ENCODE data around the gene ANKRD40. TPM values are rescaled to one million over a fixed set of nuclear protein-coding genes. Genes with fewer than 3 reads are reported as not detected.

The ANKRD40 gene
- total RNA-seq, 2 donors from 2014 or later = 20.1 to 25.1 TPM

- Histone ChIP-seq H3K36me3 (no peaks in the 10 kb centered on the region), H3K27ac (peak overlapping the region; percentile 96), H3K9ac (ENCODE audit: low read depth in 2 of 2, low read length in 2 of 2) (peak overlapping the region; percentile 95 to 99), H3K9me3 (no peaks in the 10 kb centered on the region), H3K4me1 (no peaks in the 10 kb centered on the region), H3K4me3 (peak overlapping the region; percentile 73), H3K27me3 (no peaks in the 10 kb centered on the region)
- DNase-seq = no peak
- TF ChIP-seq, protein P1, sequence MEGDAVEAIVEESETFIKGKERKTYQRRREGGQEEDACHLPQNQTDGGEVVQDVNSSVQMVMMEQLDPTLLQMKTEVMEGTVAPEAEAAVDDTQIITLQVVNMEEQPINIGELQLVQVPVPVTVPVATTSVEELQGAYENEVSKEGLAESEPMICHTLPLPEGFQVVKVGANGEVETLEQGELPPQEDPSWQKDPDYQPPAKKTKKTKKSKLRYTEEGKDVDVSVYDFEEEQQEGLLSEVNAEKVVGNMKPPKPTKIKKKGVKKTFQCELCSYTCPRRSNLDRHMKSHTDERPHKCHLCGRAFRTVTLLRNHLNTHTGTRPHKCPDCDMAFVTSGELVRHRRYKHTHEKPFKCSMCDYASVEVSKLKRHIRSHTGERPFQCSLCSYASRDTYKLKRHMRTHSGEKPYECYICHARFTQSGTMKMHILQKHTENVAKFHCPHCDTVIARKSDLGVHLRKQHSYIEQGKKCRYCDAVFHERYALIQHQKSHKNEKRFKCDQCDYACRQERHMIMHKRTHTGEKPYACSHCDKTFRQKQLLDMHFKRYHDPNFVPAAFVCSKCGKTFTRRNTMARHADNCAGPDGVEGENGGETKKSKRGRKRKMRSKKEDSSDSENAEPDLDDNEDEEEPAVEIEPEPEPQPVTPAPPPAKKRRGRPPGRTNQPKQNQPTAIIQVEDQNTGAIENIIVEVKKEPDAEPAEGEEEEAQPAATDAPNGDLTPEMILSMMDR (IDR thresholded peaks at IDR 0.05) = no peak
- intact Hi-C loops (cut with DNase I) = no loop called here
Observed at GRCh38 chr17:50708050-50709000, 611 bp upstream of the ANKRD40 start.

DNA sequence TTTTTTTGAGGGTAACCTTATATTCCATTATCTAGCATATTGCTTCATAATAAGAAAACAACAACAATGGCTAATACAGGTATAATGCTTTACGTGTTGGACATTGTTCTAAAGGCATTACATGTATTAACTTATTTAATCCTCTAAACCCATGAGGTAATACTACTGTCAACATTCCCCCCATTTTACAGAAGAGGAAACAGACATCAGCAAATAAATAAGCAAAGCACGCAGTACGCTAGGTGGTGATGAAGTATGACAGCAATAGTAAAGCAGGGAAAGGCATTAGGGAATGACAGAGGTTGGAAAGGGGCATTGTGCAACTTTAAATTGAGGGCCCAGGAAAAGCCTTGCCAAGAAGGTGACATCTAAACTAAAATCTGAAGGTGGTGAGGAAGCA, 4.6 kb downstream of the ANKRD40 start:
- TF ChIP-seq, protein P1 (IDR thresholded peaks at IDR 0.05) = no peak
- Histone ChIP-seq H3K27ac (no peak overlapping the region), H3K9me3 (no peaks in the 10 kb centered on the region), H3K36me3 (peaks cover 13% of the 10 kb centered on the region), H3K9ac (ENCODE audit: low read depth in 2 of 2, low read length in 2 of 2) (no peak overlapping the region), H3K4me3 (no peak overlapping the region), H3K27me3 (no peaks in the 10 kb centered on the region), H3K4me1 (no peaks in the 10 kb centered on the region)
- DNase-seq = no peak
- intact Hi-C loops (cut with DNase I) = no loop called here

GRCh38 chr17:50699410-50699809, 8.3 kb downstream of the ANKRD40 start:
- Histone ChIP-seq H3K9me3 (no peaks in the 10 kb centered on the region), H3K9ac (ENCODE audit: low read depth in 2 of 2, low read length in 2 of 2) (no peak overlapping the region), H3K4me3 (no peak overlapping the region), H3K27ac (no peak overlapping the region), H3K27me3 (no peaks in the 10 kb centered on the region), H3K4me1 (no peaks in the 10 kb centered on the region), H3K36me3 (peaks cover 27% of the 10 kb centered on the region)
- no peak for DNase-seq
- TF ChIP-seq, protein P1 (IDR thresholded peaks at IDR 0.05) = no peak
- intact Hi-C loops (cut with DNase I) = loop anchor here (5.0 kb wide), 2 partner anchors 67 to 212 kb away; partner anchors contain the start of gene ABCC3

GRCh38 chr17:50697663-50698272, 9.9 kb downstream of the ANKRD40 start:
- TF ChIP-seq, protein P1 (IDR thresholded peaks at IDR 0.05) = no peak
- peaks cover 27% of the 10 kb centered on the region for H3K36me3 ChIP-seq
- no peaks in the 10 kb centered on the region for H3K4me1 ChIP-seq
- peak overlapping the region in 1 of 2 donors; percentile 23 for H3K9ac ChIP-seq (ENCODE audit: low read depth in 2 of 2, low read length in 2 of 2)
- DNase-seq = no peak
- intact Hi-C loops (cut with DNase I) = loop anchor here (5.0 kb wide), 2 partner anchors 65 to 210 kb away; partner anchors contain the start of gene ABCC3
- H3K4me3 ChIP-seq = no peak overlapping the region
- H3K27me3 ChIP-seq = no peaks in the 10 kb centered on the region
- no peak overlapping the region for H3K27ac ChIP-seq
- H3K9me3 ChIP-seq = no peaks in the 10 kb centered on the region

DNA sequence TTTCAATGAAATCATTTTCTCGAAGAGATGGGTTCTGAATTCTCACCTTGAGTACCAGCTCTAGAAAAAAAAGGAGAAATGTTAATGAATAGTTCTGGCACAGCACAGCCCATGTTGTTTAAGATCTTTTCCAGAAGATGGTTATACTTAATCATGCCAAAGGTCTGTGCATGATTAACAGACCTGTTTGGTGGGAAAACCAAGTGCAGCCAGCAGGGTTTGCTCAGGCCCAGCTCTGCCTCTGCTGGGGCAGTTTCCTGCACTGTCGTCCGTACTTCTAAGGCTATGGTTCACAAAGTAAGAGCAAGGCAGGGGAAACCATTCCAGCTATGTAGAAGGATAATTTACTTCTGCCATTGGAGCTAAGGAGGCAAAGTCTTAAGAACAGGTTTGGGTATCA, 10.7 kb downstream of the ANKRD40 start:
- H3K4me1 ChIP-seq = no peaks in the 10 kb centered on the region
- no peak for DNase-seq
- H3K9ac ChIP-seq (ENCODE audit: low read depth in 2 of 2, low read length in 2 of 2) = peak overlapping the region in 1 of 2 donors; percentile 23
- H3K27me3 ChIP-seq = no peaks in the 10 kb centered on the region
- H3K36me3 ChIP-seq = peaks cover 27% of the 10 kb centered on the region
- no peak overlapping the region for H3K4me3 ChIP-seq
- H3K27ac ChIP-seq = no peak overlapping the region
- TF ChIP-seq, protein P1 (IDR thresholded peaks at IDR 0.05) = no peak
- intact Hi-C loops (cut with DNase I) = loop anchor here (5.0 kb wide), 2 partner anchors 65 to 210 kb away; partner anchors contain the start of gene ABCC3
- H3K9me3 ChIP-seq = no peaks in the 10 kb centered on the region
